HG03108 (cell line): ENCODE measurements around the gene PCDHGA2.
"Not testable (repeated sequence)": the region's sequence is repeated elsewhere in the genome, so short reads cannot be mapped to it uniquely, and the experiment has no call there.

Source experiments
- ATAC-seq: cut with Tn5 transposase; IDR thresholded peaks from one replicate; pipeline ENCODE4 v1.9.1; 2021; ENCODE audit warnings: moderate library complexity; ENCODE audit not compliant: unreplicated experiment

Gene PCDHGA2

GRCh38 chr5:141382469-141383294 lies 44.1 kb downstream of the PCDHGA2 start, which contains the start of gene PCDHGA7:
Gene PCDHGA7, plus strand, starts transcription at chr5:141382742. Its CDS starts 158 bp downstream, at chr5:141382900.
- ATAC-seq: no peak

GRCh38 chr5:141383345-141383744 lies 44.8 kb downstream of the PCDHGA2 start:
- no peak for ATAC-seq

GRCh38 chr5:141384471-141385267 lies 46.1 kb downstream of the PCDHGA2 start:
- ATAC-seq: no peak

GRCh38 chr5:141387557-141388311 lies 49.2 kb downstream of the PCDHGA2 start, which contains the start of gene PCDHGB4:
Gene PCDHGB4, plus strand, starts transcription at chr5:141387698. Its CDS starts 187 bp downstream, at chr5:141387885.
- ATAC-seq: not testable (repeated sequence)

- no peak for ATAC-seq
Observed at GRCh38 chr5:141388661-141389060, 50.1 kb downstream of the PCDHGA2 start.

- no peak for ATAC-seq
Observed at GRCh38 chr5:141389153-141390042, 50.8 kb downstream of the PCDHGA2 start.

- no peak for ATAC-seq
Observed at GRCh38 chr5:141392429-141393198, 54.1 kb downstream of the PCDHGA2 start, which contains the start of gene PCDHGA8. Gene PCDHGA8, plus strand, starts transcription at chr5:141392633. Its CDS starts 181 bp downstream, at chr5:141392814.
